HG03558 (cell line): ENCODE data around the gene MLC1.

ENCODE experiments used
- ATAC-seq: cut with Tn5 transposase; IDR thresholded peaks from one replicate; pipeline ENCODE4 v1.9.1; 2021; ENCODE audit warnings: moderate number of reproducible peaks; ENCODE audit not compliant: unreplicated experiment; ENCODE audit errors: extremely low read depth

Gene MLC1

GRCh38 chr22:50078761-50079160, 6.5 kb downstream of the MLC1 start:
- ATAC-seq: no peak

GRCh38 chr22:50078246-50078645, 7.0 kb downstream of the MLC1 start:
- no peak for ATAC-seq

GRCh38 chr22:50076646-50077535, 8.3 kb downstream of the MLC1 start:
- no peak for ATAC-seq

GRCh38 chr22:50074551-50075530, 10.4 kb downstream of the MLC1 start:
- no peak for ATAC-seq

- ATAC-seq: no peak
These were observed 11.2 kb downstream of the MLC1 start for GRCh38 chr22:50074056-50074455.

GRCh38 chr22:50072714-50073538, 12.3 kb downstream of the MLC1 start:
- no peak for ATAC-seq

- no peak for ATAC-seq
These were observed 13.1 kb downstream of the MLC1 start for GRCh38 chr22:50072167-50072555.

- no peak for ATAC-seq
These were observed 13.6 kb downstream of the MLC1 start for GRCh38 chr22:50071432-50072166.

- no peak for ATAC-seq
These were observed 14.9 kb downstream of the MLC1 start for GRCh38 chr22:50070366-50070765.

GRCh38 chr22:50068096-50068495, 17.1 kb downstream of the MLC1 start:
- no peak for ATAC-seq

GRCh38 chr22:50067244-50067643, 18.0 kb downstream of the MLC1 start:
- ATAC-seq: no peak

- no peak for ATAC-seq
These were observed 20.8 kb downstream of the MLC1 start for GRCh38 chr22:50064453-50064852.

- ATAC-seq: no peak
These were observed 21.4 kb downstream of the MLC1 start for GRCh38 chr22:50063589-50064393.

GRCh38 chr22:50062509-50063135, 22.6 kb downstream of the MLC1 start:
- no peak for ATAC-seq

- ATAC-seq: no peak
These were observed 23.3 kb downstream of the MLC1 start for GRCh38 chr22:50061824-50062355.

- no peak for ATAC-seq
These were observed 23.9 kb downstream of the MLC1 start for GRCh38 chr22:50061141-50061823.

GRCh38 chr22:50060441-50061140, 24.6 kb downstream of the MLC1 start:
- no peak for ATAC-seq
